ENCODE data around the gene ZNF625. TPM values are rescaled to one million over a fixed set of nuclear protein-coding genes. Genes with fewer than 3 reads are reported as not detected.

The ZNF625 gene
- 14.9 TPM for total RNA-seq

GRCh38 chr19:12156223-12157058 lies at the start of gene ZNF625:
Gene ZNF625, minus strand, starts transcription at chr19:12156734. Its CDS starts 176 bp downstream, at chr19:12156558.
- peak; percentile 79 for DNase-seq

- no peak for DNase-seq
Measured at GRCh38 chr19:12205296-12205695, 48.8 kb upstream of the ZNF625 start.

GRCh38 chr19:12202250-12202649 lies 45.7 kb upstream of the ZNF625 start:
- DNase-seq: no peak

DNA sequence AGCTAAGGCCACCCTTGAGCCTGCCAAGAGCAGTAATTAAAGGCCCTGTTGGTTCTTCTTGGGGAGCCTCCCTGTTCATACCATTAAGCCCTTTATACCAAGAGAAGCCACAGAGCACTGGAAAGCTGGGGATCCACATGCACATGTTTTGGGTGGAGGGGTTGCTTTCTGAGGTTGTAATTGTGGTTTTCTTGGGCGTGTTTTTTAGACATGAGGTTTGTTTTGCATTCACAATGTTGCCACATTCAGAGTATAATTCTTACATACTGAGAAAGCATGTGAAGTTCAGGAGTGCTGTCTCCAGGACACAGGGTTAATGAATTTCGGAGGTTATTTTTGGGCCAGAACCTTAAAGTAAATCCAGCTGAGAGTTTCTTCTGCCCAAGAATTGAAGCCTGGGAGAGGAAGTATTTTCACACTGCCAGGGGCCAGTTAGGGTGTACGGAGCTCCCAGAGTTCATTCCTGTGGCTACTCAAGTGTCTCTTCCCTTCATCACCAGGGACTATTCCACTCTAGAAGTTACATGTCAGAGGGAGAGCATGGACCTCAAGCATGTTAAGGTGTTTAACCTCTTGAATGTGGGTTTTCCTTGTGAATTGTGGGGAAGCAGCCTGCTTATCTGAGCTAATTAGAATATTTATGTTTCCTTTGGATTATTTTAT lies 43.4 kb upstream of the ZNF625 start:
- no peak for DNase-seq

GRCh38 chr19:12198136-12198535 lies 41.6 kb upstream of the ZNF625 start:
- DNase-seq: no peak

DNA sequence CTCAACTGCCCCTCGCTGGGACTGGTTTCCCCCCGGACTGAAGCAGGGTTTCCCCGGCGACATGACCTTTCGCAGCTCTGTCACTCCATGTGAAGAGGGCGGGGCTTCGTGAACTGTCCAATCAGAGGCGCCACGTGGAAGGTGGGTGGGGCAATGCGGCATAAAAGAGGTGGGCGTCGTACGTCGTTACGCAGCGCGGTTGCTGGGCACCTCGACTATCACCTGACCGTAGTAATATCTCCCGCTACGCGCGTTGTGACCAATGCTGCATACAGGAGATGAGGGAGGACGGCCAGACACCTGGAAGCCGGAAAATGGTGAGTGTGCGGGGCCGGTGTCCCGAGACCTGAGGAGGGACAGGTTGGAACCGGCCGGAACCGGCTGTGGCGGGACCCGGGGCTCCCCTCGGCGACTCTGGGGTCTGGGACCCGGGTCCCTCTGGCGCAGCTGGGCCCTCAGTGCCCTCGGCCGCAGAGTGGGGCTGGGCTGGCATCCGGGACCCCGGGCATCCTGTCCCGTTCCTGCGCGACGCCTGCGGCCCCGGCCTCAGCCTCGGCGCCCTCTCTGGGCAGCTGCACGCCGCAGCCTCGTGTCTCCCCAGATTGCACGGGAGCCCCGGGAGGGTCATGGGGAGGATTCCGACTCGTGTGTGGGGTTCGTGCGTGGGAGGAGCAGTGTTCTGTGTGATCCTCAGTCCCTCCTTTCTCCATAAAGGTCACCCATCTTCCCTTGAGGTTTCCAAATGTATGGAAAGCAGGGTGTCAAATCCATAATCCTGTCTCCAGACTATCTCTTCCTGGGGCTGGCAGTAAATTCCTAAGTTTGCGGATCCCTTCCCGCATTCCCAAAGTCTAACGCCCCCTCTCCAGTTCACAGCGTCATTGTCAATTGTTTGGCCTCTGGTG lies 38.5 kb upstream of the ZNF625 start:
- peak; percentile 65 for DNase-seq

DNA sequence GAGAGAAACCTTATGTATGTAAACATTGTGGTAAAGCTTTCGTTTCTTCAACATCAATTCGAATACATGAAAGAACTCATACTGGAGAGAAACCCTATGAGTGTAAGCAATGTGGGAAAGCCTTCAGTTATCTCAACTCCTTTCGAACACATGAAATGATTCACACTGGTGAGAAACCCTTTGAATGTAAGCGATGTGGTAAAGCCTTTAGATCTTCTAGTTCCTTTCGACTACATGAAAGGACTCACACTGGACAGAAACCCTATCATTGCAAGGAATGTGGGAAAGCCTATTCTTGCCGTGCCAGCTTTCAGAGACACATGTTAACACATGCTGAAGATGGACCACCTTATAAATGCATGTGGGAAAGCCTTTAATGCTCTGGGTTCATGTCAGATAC lies 31.1 kb upstream of the ZNF625 start:
- no peak for DNase-seq

DNA sequence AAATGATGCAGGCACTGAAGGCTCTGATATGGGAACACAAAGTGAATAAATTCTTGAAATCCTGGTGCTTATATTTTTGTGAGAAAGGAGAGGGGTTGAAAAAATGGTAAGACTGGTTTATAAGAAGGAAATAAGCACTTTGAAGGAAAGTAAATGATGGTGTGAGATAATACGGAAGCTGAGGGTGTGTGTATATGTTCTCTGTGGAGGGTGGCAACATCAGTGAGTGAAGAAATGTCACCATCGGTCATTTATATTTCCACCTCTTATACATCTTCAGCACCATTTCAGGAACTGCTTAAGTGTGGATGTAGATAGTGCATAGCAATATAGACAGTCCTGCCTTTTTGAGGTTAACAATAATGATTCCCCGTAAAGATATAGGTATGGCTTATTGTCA lies 23.8 kb upstream of the ZNF625 start:
- no peak for DNase-seq

DNA sequence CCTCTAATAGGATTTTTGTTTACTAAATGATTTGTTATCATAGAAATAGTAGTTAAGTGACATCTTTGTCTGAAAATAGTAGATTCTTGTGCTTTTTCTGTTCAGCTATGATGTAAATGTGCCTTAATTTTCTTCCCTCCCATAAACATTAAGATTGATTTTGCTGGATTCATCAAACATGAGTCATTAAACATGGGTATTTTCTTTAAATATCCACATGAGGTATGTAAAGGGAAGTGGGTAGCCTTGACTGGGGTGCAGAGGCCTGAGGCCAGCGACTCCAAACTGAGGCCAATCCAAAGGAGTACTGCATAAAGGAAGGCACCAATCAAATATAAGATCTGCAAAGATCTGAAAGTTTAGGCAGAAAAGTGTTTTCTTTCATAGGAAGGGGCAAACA lies 10.1 kb upstream of the ZNF625 start:
- DNase-seq: no peak

DNA sequence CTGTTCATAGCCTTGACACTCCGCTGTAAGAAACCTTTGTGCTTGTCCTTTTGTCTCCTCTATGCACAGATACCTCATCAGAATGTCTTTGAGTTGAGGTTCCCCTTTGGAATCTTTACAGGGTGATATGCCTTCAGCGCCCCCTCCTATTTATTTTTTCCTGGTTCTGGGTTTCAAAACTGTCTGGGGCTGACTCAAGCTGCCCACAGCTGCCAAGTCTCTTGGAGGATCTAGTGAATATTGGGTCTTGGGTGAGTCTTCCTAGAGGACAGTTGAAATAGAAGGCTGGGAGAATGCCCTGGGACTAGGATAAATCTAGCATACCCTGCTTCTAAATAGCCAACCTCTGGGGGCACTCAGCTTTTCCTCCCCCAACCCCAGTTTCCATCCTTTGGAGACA lies 7.3 kb upstream of the ZNF625 start:
- no peak for DNase-seq

- peak; percentile 94 for DNase-seq
Measured at GRCh38 chr19:12162882-12163806, 6.6 kb upstream of the ZNF625 start, which contains the start of gene ZNF136. Gene ZNF136, plus strand, starts transcription at chr19:12163096. Its CDS starts 108 bp downstream, at chr19:12163204.

DNA sequence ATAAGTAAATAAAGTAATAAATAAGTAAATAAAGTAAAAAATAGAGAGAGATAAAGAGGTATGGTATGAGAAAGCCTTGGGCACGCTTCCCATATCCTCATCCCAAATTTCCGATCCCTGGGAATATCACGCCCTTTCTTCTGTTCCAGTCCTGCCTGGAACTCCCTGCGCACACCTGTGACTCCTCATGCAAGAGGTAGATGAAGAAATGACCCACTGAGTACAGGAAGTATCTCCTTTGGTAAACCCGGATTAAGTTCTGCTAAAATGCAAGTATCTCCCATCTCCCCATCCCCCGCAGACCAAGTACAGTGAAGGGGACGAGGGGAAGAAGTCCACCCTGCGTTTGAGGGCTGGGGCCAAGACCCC lies 6.0 kb upstream of the ZNF625 start:
- DNase-seq: no peak

- no peak for DNase-seq
Measured at GRCh38 chr19:12159773-12160414, 3.4 kb upstream of the ZNF625 start.

DNA sequence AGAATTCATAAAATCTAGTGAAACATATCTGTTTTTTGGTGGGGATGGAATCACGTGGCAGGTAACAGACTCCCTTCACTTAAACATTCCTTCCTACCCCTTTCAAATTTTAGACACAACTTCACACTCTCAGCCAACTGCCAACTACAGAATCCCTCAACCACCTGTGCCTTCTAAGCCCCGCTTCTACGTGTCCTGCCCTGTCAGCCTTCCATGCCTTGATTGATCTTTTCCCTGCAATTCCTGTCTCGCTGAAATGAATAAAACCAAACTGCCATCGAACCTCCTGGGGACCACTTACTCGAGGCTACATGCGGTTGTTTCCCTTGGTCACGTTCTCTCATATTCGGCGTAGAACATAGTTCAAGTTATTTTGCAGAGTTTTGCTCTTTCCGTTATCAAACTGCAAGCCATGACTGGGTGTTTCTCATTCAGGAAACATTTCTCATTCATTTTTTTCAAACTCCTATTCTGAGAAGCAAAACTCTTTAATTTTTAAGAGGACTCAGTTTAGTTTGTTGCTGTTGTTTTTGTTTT lies 1.1 kb downstream of the ZNF625 start:
- no peak for DNase-seq

- DNase-seq: no peak
Measured at GRCh38 chr19:12145348-12145747, 11.2 kb downstream of the ZNF625 start.

DNA sequence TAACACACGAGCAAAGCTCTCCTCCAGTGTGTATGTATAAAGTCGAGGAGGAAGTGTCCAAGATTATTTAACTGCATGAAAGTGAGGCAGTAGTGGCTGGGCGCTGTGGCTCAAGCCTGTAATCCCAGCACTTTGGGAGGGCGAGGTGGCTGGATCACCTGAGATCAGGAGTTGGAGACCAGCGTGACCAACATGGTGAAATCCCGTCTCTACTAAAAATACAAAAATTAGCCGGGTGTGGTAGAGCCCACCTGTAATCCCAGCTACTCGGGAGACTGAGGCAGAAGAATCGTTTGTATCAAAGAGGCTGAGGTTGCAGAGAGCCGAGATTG lies 15.2 kb downstream of the ZNF625 start:
- no peak for DNase-seq

DNA sequence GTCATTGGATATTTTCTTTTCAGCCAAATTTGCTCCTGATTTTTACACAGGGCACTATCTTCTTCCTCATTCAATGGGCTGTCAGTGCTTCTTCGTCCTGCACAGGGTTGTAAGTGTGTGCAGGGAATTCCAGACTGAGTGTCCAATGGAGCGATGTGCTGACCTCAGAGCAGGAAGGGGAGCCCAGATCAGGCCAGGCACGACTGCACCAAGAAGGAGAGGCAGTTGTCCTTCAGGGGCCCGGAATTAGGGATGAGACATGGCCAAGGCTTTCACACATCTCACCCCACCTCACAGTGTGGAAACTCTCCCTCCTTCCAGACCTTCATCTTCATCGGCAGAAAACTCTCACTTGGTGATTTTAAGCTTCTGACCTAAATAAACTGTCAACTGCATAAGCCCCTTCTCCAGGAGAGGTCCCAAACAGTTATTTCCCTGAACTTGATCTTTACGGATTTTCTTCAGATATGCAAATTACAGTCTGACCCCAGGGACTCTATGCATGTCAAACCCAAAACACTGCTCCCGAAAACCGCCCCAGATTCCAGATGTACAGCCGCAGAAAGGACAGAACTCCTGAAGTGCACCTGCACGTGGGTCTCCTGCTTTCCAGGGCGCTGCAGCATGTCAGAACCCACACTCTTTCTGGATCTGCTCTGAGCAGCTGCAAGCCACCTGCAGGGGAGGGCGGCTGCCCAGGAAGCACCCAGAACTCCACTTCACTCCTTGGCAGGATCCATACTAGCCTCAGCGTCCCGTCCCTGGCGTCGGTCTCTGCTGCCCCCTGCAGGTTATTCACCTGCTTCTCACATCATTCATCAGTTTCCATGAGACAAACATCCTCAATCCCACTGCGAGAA lies 15.8 kb downstream of the ZNF625 start:
- DNase-seq: peak; percentile 82

GRCh38 chr19:12139885-12140544 lies 16.5 kb downstream of the ZNF625 start, which contains the start of gene ZNF20:
Gene ZNF20, minus strand, starts transcription at chr19:12140350. Its CDS starts 168 bp downstream, at chr19:12140182.
- DNase-seq: peak; percentile 91

DNA sequence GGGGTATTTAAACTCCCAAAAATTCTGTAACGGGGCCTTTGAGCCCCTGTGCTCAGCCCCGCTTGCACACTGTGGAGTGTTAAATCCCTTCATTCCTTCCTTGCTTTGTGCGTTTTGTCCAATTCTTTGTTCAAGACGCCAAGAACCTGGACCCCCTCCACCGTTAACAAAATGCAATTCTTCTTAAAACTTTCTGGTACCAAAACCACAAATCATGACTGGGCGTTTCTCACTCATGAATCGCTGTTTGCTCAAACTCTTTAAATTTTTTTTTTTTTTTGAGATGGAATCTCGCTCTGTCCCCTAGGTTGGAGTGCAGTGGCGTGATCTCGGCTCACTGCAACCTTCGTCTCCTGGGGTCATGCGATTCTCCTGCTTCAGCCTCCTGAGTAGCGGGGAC lies 17.3 kb downstream of the ZNF625 start:
- no peak for DNase-seq

All from skin of body (tissue), 2 donors.